HepG2 (cell line): ENCODE data around the gene MAP2K1. TPM values are rescaled to one million over a fixed set of nuclear protein-coding genes. Genes with fewer than 3 reads are reported as not detected.

Experiments
- ATAC-seq: fragments of 200-7000 bp; cut with Tn5 transposase; 3 replicates; pipeline ENCODE4 v1.9.1; 2020; ENCODE audit warnings: mild to moderate bottlenecking, moderate library complexity
- BruUV-seq: library from RNA; stranded (reverse); fragments of 400-500 nt; replicated peaks from 2 replicates; lab custom pipeline; 2021; lab: Mats Ljungman, UMichigan
- CTCF ChIA-PET: fragments of 300-600 bp; formaldehyde crosslinking; extraction: SDS; loops from one replicate; lab custom pipeline; 2021; ENCODE audit warnings: low total read pairs, inconsistent platforms, low intra/inter-chr PET ratio; lab: Yijun Ruan, JAX
- POLR2A ChIA-PET: fragments of 350-600 bp; sonication (Branson Sonifier 250); formaldehyde crosslinking; loops from one replicate; lab custom pipeline; 2020; ENCODE audit warnings: antibody characterized with exemption, inconsistent platforms; lab: Yijun Ruan, JAX
- DNase-seq: peaks from one replicate; pipeline ENCODE4 v3.0.0-alpha.2; 2015; ENCODE audit warnings: low spot score
- FAIRE-seq: peaks from 3 replicates; lab custom pipeline; 2011; peaks lifted over from hg19 to GRCh38; lab: Jason Lieb, UNC
- H2AFZ ChIP-seq: one replicate; pipeline ENCODE4 v1.6.1; 2011; ENCODE audit warnings: low read length, inconsistent platforms
- H3K27ac ChIP-seq: fragments of 300-600 bp; 3 replicates; pipeline ENCODE4 v1.8.0; 2011; ENCODE audit warnings: mixed run types, mild to moderate bottlenecking, mixed read lengths, low read length, inconsistent platforms; ENCODE audit not compliant: insufficient read depth; ENCODE audit errors: extremely low read length
- H3K27me3 ChIP-seq, 2 experiments: fragments of 200-600 bp in 1 of 2; 2 replicates in 1 of 2; 3 replicates in 1 of 2; pipeline versions ENCODE4 v1.6.0 to v1.8.0; 2011; ENCODE audit warnings: low read length in 2 of 2, mild to moderate bottlenecking in 2 of 2, moderate library complexity in 2 of 2, inconsistent platforms in 1 of 2; ENCODE audit not compliant: insufficient read depth in 2 of 2, control insufficient read depth in 1 of 2
- H3K36me3 ChIP-seq, 2 experiments: fragments of 200-600 bp in 1 of 2; replicated peaks in 1 of 2; 2 replicates in 1 of 2; 3 replicates in 1 of 2; pipeline versions ENCODE4 v1.5.1 to v1.8.0; 2011; ENCODE audit warnings: low read length in 2 of 2, inconsistent platforms in 1 of 2; ENCODE audit not compliant: insufficient read depth in 2 of 2, control insufficient read depth in 1 of 2
- H3K4me1 ChIP-seq: 2 replicates; pipeline ENCODE4 v1.5.1; 2012; ENCODE audit warnings: low read length, inconsistent platforms; ENCODE audit not compliant: insufficient read depth
- H3K4me2 ChIP-seq: 2 replicates; pipeline ENCODE4 v1.6.0; 2011; ENCODE audit warnings: low read depth, low read length, inconsistent platforms
- H3K4me3 ChIP-seq, 3 experiments: fragments of 200-600 bp in 1 of 3; sonication (generic), shearing (Covaris generic) in 1 of 3; replicated peaks in 1 of 3; 2 replicates each; pipeline ENCODE4 v1.5.1; 2011 to 2016; ENCODE audit warnings: low read length in 3 of 3, inconsistent platforms in 2 of 3, low read depth in 2 of 3, mild to moderate bottlenecking in 2 of 3, control low read depth in 1 of 3, mixed read lengths in 1 of 3; ENCODE audit not compliant: insufficient read depth in 1 of 3
- H3K79me2 ChIP-seq: one replicate; pipeline ENCODE4 v1.6.1; 2011; ENCODE audit warnings: low read length, inconsistent platforms; ENCODE audit not compliant: insufficient read depth
- H3K9ac ChIP-seq: 2 replicates; pipeline ENCODE4 v1.6.0; 2011; ENCODE audit warnings: mild to moderate bottlenecking, low read depth, low read length, inconsistent platforms; ENCODE audit not compliant: insufficient read depth
- H3K9me3 ChIP-seq: 2 replicates; pipeline ENCODE4 v1.5.1; 2012; ENCODE audit warnings: mild to moderate bottlenecking, low read length
- H4K20me1 ChIP-seq: 2 replicates; pipeline ENCODE4 v1.6.0; 2011; ENCODE audit warnings: inconsistent platforms, mild to moderate bottlenecking, low read length, moderate library complexity; ENCODE audit not compliant: insufficient read depth
- ELF3 ChIP-seq: IDR thresholded peaks from 2 replicates; pipeline ENCODE4 v1.6.1; 2016; ENCODE audit warnings: missing genetic modification reagents, missing compliant biosample characterization
- HIC2 ChIP-seq: sonication (generic); formaldehyde crosslinking; IDR thresholded peaks from 2 replicates; pipeline ENCODE4 v1.9.0; 2022; ENCODE audit warnings: low read depth, missing genetic modification reagents
- MED8 ChIP-seq: sonication (generic); formaldehyde crosslinking; IDR thresholded peaks from 2 replicates; pipeline ENCODE4 v1.8.1; 2023; ENCODE audit warnings: mild to moderate bottlenecking, missing genetic modification reagents; ENCODE audit not compliant: insufficient replicate concordance
- MZF1 ChIP-seq: sonication (generic); formaldehyde crosslinking; IDR thresholded peaks from 2 replicates; pipeline ENCODE4 v1.8.1; 2023; ENCODE audit warnings: mild to moderate bottlenecking, missing genetic modification reagents, borderline replicate concordance
- NCOA1 ChIP-seq: sonication (generic); formaldehyde crosslinking; IDR thresholded peaks from 2 replicates; pipeline ENCODE4 v1.9.0; 2021; ENCODE audit warnings: missing genetic modification reagents
- ONECUT2 ChIP-seq: sonication (generic); formaldehyde crosslinking; IDR thresholded peaks from 2 replicates; pipeline ENCODE4 v1.4.0; 2020; ENCODE audit warnings: missing genetic modification reagents
- PPARG ChIP-seq: conservative IDR thresholded peaks from 2 replicates; pipeline ENCODE4 v1.6.1; 2016; ENCODE audit warnings: missing biosample characterization, missing genetic modification reagents
- ZNF44 ChIP-seq: sonication (generic); formaldehyde crosslinking; IDR thresholded peaks from 2 replicates; pipeline ENCODE4 v1.5.1; 2020; ENCODE audit warnings: mild to moderate bottlenecking, missing genetic modification reagents
- ZNF878 ChIP-seq: sonication (generic); formaldehyde crosslinking; IDR thresholded peaks from 2 replicates; pipeline ENCODE4 v1.8.1; 2023; ENCODE audit warnings: mild to moderate bottlenecking, missing genetic modification reagents, moderate library complexity
- WGBS: methylation state at CpG from one replicate; pipeline ENCODE4 v1.1.6; 2017; ENCODE audit warnings: low lambda C conversion rate; 5-methylcytosine and 5-hydroxymethylcytosine counted together
- in situ Hi-C: cut with HindIII; loops from 2 replicates; pipeline ENCODE4 v1.10.0; 2017; ENCODE audit warnings: low pct_unique_long_range_greater_than_20kb; ENCODE audit not compliant: extremely low pct_ligation_motif_present
- intact Hi-C: fragments of 100-400 bp; cut with micrococcal nuclease; formaldehyde crosslinking; loops from one replicate; pipeline ENCODE4 v1.10.0; 2022; ENCODE audit not compliant: unreplicated experiment
- polyA plus RNA-seq, 8 experiments: library from polyadenylated mRNA; depleted of rRNA in 3 of 8; stranded (reverse) in 7 of 8; unstranded in 1 of 8; fragments of >200 nt; fragmentation: Illumina TruSeq in 4 of 8; extraction: Trizol in 4 of 8; gene quantifications; 2 replicates each; pipeline versions ENCODE4 v1.2.1 to v1.2.3, GENCODE V29; 2011 to 2016; ENCODE audit warnings: low read depth in 4 of 8, missing spikeins in 1 of 8, mixed read lengths in 1 of 8; ENCODE audit not compliant: insufficient read depth in 1 of 8
- total RNA-seq, 5 experiments: library from RNA; depleted of rRNA; stranded (reverse); fragments of >200 nt; fragmentation: Illumina TruSeq; extraction: Trizol; gene quantifications; 2 replicates each; pipeline ENCODE4 v1.2.3, GENCODE V29; 2016; ENCODE audit warnings: low read depth in 1 of 5

Gene MAP2K1
- total and polyA plus RNA-seq, 2 of the 13 experiments (the other 11 are each of a cell fraction or from before 2014, with no cell fraction given), result 24.1 to 49.2 TPM

GRCh38 chr15:66486887-66487286, 100.2 kb downstream of the MAP2K1 start:
- WGBS, result 98% methylated on average over 3 of the region's 3 CpGs
- intact Hi-C loops, result no loop called here
- no peaks in the 10 kb centered on the region for H3K79me2 ChIP-seq
- H2AFZ ChIP-seq, result no peak overlapping the region
- ATAC-seq, result no peak
- TF ChIP-seq ONECUT2 (CRISPR knock-in tag), result no peak
- TF ChIP-seq ZNF878 (CRISPR knock-in tag), result no peak
- TF ChIP-seq PPARG (CRISPR knock-in tag), result no peak
- TF ChIP-seq MED8 (CRISPR knock-in tag), result no peak
- TF ChIP-seq ZNF44 (CRISPR knock-in tag), result no peak
- no peak for TF ChIP-seq NCOA1 (CRISPR knock-in tag)
- no peak for TF ChIP-seq ELF3 (CRISPR knock-in tag)
- TF ChIP-seq HIC2 (CRISPR knock-in tag), result no peak
- no peak for TF ChIP-seq MZF1
- in situ Hi-C loops, result loop anchor here (25.0 kb wide), 1 partner anchor 100 kb away; the partner anchor contains the start of gene MAP2K1
- BruUV-seq, result no TSS peak
- H3K4me2 ChIP-seq, result no peak overlapping the region
- no peaks in the 10 kb centered on the region for H4K20me1 ChIP-seq
- no peak overlapping the region for H3K9ac ChIP-seq
- no peak for FAIRE-seq
- no peak for DNase-seq
- no peaks in the 10 kb centered on the region for H3K4me1 ChIP-seq
- CTCF ChIA-PET, result no interaction called here
- POLR2A ChIA-PET, result interaction anchor here (2.0 kb wide), 1 partner anchor 10 kb away, joined by 4 read pairs; no protein-coding TSS in a partner anchor
- H3K4me3 ChIP-seq, result no peak overlapping the region
- H3K27me3 ChIP-seq, result no peaks in the 10 kb centered on the region
- peaks cover 23 to 79% of the 10 kb centered on the region in 2 experiments for H3K36me3 ChIP-seq
- H3K9me3 ChIP-seq, result no peaks in the 10 kb centered on the region
- no peak overlapping the region for H3K27ac ChIP-seq
